Cerebellar nuclear complex (tissue), 1 donor: Measurements from ENCODE around the gene PTPRT.

ENCODE experiments used
- DNase-seq, 2 experiments: peaks; one replicate each; lab custom pipeline; 2025; lab: John Stamatoyannopoulos, UW

PTPRT gene

DNA sequence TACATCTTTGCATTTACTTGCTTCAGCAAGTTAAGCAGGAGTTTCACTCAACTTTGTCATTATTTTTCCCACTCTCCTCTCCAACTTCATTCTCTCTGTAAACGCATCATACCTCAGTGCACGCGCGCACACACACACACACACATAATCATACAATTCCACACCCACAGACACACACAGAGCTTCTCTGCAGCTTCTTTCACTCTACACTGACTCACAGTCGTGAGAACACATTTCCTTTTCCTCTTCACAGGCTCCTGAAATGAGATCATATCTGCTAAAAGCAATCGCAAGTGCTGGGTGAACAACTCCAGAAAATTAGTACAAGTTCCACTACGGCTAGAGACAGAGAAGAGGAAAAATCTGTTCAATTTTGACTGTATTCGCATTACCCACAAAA, 215.4 kb downstream of the PTPRT start:
- no peak for DNase-seq

GRCh38 chr20:42972591-42972990, 217.1 kb downstream of the PTPRT start:
- no peak for DNase-seq

DNA sequence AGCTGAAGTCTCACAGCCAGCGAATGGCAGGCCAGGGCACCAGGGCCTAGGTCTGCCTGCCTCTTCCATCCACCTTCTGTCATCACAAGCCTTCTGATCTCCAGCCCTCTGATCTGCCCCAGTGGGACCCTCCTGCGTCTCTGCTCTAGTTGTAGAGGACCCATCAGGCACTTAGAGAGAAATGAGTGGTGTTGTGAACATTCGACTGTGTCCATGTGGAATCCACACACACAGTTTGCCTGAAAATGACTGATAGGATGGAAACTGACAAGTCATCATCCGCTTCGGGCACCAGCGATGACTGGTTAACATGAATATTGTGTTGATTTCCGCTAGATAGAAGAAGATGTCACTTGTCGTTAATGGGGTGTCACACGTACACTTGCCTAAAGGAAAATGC, 221.0 kb downstream of the PTPRT start:
- DNase-seq: no peak

GRCh38 chr20:42963796-42964195, 225.9 kb downstream of the PTPRT start:
- no peak for DNase-seq

GRCh38 chr20:42961771-42962170, 227.9 kb downstream of the PTPRT start:
- no peak for DNase-seq

DNA sequence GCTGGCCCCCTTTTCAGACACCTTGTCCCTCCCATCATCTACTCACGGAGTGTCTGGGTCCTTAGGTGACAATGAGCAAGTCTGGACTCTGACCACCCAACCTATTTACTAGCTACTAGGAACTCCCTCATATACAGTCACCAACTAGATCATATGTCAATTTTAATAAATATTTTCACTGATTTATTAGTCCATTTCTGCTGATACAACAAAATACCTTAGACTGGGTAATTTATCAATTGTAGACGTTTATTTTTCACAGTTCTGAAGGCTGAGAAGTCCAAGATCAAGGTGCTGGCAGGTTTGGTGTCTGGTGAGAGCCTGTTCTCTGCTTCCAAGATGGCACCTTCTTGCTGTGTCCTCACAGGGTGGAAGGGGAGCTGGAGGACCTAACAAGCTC, 229.7 kb downstream of the PTPRT start:
- no peak for DNase-seq

DNA sequence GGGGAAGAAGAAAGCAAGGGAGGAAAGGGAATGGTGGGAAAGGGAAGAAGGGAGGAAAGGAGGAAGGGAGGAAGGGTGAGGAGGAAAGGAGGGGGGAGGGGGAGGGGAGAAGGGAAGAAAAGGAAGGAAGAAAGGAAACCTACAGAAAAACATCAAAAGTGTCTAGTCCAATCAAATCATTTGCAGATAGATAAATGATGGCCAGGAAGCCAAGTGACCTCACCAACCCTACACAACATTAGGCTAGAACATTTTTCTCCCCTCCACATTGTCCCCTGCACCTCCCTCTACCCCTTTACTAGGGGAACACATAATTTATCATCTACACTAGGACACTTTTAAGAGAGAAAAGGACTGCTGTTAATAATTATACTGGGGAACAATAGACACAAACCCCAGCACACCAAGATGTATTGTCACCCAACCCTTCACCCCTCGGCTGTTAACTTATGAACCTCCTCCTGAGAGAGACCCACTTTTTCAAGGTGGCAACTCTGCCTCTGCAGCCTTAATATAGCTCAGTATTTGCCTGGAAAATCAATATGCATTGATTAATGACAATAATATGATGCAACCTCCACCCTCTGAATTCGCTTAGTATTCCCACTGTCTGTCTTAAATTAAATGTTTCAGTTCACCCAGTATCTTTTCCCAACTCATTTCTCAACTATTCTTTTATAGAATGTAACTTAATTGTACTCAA, 231.2 kb downstream of the PTPRT start:
- no peak for DNase-seq

GRCh38 chr20:42957704-42958095, 232.0 kb downstream of the PTPRT start:
- no peak for DNase-seq

- no peak for DNase-seq
Measured at GRCh38 chr20:42957018-42957703, 232.5 kb downstream of the PTPRT start.

- no peak for DNase-seq
Measured at GRCh38 chr20:42955713-42956112, 234.0 kb downstream of the PTPRT start.

- DNase-seq: no peak
Measured at GRCh38 chr20:42954951-42955350, 234.8 kb downstream of the PTPRT start.

DNA sequence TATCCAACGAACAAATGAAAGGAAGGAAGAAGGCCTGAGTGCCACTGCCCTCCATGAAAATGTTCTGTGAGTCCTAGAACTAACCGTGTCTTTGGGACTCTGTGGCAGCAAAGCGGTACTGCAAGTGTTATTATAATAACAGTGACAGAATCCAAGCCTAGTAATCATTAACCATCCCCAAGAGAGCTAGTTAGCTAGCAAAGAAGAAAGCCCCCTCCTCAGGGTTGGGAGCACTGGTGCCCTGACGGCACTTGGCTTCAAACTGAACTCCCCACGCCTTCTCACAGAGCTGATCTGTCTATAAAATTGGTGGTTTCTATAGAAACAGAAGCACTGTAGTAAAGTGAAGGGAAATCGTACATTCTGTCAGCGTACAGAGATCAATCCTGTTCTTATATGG, 239.8 kb downstream of the PTPRT start:
- DNase-seq: no peak

- DNase-seq: no peak
Measured at GRCh38 chr20:42945234-42945994, 244.3 kb downstream of the PTPRT start.

GRCh38 chr20:42941629-42942028, 248.1 kb downstream of the PTPRT start:
- DNase-seq: no peak

DNA sequence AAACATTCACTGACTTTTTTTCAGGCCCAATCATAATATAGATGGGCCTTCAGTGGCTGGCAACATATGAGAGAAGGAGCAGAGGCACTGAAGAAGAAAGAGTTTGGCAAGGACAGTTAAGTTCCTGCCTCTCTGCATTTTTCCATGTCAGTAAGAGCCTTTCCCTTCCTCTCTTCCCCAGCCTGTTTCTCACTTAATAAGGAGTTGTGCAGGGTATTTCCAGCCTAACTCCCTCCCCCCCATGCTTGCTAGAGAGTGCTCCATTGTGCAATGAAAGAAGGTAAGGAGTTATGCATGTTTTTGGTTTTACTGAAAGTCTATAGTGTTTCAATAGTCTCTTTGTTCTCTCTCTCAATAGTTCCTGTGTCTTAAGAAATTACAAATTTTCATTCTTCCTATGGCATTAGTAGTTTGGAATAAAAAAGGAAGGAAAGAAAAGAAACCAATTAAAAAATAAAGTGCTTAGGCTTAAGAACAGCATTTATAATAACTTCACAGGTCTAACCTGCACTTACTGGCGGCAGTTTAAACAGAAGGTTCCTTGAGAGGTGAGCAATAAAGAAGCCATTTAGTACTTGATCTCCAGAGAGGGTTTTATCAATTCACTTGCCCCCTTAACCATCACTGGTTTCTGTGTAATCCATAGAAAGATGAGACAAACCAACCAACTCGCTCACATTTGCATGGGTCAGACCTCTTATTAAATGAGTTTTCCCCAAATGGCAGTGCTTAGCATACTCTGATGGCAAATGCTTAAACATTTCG, 251.1 kb downstream of the PTPRT start:
- DNase-seq: no peak

DNA sequence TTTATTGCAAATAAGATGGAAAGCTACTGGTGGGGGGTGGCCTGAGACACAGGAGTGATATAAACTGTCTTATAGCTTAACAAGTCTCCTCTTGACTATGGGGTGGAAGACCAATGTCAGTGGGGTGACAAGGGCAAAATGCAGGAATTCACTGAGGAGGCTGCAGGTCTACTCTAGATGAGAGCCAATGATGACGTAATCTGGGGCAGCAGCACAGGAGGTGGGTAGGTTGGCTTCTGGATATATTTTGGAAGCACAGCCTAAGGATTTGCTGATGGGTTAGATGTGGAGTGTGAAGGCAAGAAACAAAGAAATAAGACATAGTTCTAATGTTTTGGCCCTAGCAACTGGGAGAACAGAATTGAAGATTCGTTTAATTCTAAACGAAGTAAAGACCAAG, 253.2 kb downstream of the PTPRT start:
- no peak for DNase-seq

DNA sequence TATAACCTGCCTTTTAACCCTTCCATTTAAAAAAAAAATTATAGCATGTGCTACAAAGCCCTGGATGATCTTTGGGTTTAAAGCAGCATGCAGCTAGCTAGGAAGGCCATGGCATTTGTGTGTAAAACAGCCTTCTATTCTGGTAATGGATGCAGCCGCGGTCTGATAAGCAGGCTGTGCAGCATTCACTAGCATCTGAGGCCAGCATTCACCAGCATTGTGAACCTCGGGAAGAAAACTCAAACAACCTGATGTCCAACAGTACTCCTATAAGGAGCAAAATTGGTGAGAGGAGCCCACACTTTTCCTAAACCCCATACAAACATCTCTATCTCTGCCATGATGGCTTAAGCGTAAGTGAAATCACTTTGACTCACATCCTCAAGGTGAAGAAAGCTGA, 265.5 kb downstream of the PTPRT start:
- DNase-seq: no peak

DNA sequence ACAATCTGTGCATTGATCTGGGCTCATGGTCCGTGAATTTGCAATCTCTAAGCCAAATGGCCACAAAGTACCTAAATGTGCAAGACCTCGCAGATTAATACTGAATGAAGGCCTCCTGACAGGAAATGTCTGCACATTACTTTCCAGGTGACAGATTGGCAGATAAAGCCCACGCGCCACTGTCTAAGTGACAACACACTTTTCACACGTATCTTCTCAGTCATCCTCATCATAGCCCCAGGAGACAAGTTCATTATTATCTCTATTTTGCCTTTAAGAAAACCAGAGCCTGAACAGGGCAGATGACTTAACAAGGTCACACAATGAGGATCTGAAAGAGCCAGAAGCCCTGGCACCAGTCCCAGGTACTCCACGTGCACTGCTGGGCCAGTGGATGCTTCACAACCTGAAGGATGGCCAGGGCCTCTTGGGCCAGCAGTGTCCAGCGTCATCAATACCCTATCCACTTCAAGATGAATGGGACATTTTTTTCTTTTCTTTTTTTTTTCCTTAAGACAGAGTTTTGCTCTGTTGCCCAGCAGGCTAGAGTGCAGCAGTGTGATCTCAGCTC, 266.3 kb downstream of the PTPRT start:
- DNase-seq: no peak

- DNase-seq: no peak
Measured at GRCh38 chr20:42920776-42921175, 268.9 kb downstream of the PTPRT start.

DNA sequence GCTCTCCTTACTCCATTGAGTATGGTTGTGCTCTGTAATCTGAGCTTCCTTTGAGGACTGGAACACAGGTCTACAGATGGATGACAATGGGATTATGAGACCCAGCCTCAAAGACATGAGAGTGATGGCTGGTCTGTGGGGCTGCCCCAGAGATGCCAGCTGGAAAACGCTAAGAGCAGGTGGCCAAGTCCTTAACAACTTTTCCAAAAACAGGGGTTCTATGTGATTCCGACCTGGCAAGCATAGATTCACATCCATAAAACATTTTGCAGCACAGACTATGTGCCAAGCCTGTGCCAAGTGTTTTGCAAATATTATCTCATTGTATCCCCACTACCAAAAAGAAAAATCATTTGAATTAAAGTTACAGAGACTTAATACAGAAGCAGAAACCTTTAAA, 270.4 kb downstream of the PTPRT start:
- no peak for DNase-seq

- DNase-seq: no peak
Measured at GRCh38 chr20:42915081-42915480, 274.6 kb downstream of the PTPRT start.

DNA sequence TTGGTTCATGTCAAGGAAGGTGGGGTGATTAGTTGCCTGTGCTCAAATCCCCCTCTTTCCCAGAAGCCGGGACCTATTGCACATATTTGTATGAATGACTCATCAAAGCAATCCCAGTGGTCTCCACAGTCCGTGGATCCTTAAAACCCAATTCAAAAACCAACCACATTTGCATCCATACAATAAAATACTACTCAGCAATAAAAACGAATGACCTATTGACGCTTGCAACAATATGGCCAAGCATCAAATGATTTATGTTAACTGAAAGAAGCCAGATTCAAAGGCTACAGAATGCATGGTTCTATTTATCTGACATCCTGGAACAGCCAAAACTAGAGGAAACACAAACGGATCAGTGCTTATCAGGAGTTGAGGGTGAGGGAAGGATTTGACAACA, 275.4 kb downstream of the PTPRT start:
- DNase-seq: no peak
